ENCODE results near the gene DTX4.
A peak's percentile ranks its signal among the peaks of the same experiment; 100 is the strongest.

Gene DTX4

DNA sequence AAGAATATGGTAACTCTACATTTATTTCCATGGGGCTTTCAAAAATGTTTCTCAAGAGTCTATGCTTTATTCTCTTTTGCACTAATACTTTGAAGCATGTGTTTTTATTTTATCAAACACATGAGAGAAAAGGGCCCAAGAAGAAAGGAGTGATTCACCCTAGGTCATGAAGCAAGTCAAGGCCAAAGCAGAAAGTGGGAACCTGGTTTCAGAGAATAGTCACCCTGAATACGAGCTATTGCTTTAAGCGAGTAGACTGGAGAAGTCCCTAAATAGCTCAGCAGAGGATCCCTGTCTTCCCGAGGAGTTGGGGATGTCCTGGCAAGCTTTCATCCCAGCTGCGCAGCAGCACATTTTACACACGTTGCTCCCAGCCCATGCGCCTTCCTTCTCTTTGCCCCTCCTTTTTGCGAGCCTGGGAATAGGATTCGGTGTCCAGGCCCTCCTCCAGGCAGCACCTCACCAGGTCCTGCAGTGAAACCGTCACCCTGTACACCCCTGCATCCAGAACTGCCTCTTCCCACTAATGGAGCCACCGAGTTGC lies 21.7 kb downstream of the DTX4 start:
- DNase-seq: no peak

DNA sequence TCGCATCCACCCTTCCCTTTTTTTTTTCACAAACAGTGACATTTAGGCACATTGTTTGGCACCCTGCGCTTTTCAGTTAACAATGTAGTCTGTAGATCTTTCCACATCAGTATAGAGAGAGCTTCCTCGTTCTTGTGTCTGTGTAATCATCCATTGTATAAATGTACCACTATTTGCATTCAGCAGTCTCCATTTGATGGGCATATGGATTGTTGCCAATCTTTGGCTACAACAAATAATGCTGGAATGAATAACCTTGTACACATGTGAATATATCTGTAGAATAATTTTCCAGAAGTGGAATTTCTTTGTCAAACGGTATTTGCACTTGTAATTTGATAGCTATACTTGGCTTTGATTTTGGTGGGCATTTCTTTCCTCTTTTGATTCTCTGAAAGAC lies 23.7 kb downstream of the DTX4 start:
- peak; percentile 81 for DNase-seq

DNA sequence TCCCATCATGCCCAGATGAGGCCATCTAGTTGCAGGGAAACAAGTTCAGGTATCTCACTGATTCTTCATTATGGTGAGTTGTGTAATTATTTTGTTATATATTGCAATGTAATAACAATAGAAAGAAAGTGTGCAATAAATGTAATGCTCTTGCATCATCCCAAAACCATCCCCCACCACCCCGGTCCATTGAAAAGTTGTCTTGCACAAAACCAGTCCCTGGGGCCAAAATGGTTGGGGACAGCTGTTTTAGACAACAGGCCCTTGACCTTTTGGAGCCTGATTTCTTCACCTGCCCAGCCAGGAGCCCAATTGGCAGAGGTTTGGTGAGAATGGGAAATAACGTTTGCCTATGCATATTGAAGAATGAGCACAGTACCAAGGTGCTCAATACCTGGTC lies 24.8 kb downstream of the DTX4 start:
- DNase-seq: no peak

DNA sequence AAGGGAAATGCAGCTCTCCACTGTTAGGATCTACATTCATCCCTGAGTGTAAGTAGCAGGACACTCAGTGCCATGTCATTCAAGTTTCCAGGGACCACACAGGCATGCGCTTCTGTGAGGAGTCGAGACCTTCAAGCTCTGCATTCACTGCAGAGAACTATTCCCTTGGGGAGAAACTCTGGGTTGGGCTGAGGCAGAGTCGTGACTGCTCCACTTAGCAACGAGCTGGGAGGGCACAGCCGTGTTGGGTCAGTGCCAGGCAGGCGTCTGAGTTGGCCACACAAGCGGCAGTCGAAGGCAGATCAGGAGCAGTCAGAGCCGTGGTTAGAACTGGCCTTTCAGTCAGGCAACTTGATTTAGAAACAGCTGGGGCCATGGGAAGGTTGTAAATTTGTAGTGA lies 26.1 kb downstream of the DTX4 start:
- peak; percentile 28 for DNase-seq

DNA sequence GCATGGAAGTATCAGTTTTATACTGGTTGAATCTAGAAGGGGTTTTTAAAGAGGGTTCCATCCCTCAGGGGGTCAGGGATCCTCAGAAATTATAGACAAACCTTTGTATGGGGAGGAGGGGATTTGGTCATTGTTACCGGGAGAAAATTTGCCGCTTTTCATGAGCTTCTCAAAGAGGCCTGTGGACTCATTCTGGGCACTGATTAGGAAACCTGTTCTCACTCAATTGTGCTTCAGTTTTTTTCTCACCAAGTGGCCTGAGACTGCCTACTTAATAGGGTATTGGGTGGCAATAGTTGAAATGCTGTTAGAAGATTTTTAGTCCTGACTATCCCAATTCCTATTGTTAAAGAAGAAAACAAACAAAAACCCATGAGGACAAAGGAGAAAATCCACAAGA lies 26.8 kb downstream of the DTX4 start:
- DNase-seq: no peak

DNA sequence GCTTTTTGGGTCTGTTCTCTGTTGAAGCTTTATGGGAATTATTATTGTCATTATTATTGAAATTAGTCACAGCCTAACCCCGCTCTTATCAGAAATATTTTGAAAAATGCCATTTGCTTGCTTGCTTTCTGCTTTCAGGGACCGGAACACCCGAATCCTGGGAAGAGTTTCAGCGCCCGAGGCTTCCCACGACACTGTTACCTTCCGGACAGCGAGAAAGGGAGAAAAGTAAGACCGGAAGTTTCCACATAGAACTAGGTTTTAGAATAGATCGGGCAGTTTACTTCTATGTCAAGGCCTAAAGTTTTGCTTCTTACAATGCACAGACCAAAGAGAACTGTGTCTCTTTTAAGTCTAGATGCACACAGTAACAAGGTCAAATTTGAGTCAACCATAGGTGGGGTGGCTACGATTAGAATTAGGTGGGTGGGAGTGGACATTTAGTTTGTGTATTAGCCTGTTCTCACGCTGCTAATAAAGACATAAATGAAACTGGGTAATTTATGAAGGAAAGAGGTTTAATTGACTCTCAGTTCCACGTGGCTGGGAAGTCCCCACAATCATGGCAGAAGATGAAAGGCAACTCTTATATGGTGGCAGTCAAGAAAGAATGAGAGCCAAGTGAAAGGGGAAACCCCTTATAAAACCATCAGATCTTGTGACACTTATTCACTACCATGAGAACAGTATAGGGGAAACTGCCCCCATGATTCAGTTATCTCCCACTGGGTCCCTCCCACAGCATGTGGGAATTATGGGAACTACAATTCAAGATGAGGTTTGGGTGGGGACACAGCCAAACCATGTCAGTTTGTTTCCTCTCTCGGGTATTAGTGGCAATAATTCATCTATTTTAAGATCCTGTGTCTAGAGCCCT lies 27.9 kb downstream of the DTX4 start:
- DNase-seq: no peak

DNA sequence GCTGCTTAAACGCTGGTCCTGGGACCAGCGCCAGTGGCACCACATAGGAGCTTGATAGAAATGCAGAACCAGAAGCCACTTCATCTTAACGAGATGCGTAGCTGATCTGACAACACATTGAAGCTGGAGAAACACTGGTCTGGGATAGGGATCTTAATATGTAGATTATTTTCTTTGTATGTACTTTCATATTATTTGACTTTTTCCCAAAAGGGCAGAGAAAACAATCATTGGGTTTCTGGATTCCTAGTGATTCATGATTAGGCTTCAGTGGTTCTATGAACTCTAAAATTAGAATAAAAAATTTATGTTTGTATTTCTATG lies 28.5 kb downstream of the DTX4 start:
- no peak for DNase-seq

DNA sequence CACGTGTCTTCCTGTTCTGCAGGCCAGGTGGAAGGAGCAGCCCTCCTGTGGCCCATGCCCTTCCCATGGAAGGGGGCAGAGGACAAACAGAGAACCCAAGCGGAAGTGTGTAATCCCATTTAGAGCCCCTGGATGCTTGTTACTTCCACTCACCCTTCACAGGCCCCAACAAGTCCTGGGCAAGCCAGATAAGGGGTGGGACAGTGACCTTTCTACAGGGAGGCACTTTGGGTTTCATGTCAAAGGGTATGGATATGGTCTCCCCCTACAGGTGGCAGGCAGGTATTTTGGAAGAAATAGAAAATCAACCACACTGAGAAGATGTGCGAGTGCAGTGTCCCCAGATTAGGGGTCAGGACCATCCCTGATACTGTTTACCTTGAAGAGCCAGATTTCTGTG lies 29.4 kb downstream of the DTX4 start:
- DNase-seq: no peak

DNA sequence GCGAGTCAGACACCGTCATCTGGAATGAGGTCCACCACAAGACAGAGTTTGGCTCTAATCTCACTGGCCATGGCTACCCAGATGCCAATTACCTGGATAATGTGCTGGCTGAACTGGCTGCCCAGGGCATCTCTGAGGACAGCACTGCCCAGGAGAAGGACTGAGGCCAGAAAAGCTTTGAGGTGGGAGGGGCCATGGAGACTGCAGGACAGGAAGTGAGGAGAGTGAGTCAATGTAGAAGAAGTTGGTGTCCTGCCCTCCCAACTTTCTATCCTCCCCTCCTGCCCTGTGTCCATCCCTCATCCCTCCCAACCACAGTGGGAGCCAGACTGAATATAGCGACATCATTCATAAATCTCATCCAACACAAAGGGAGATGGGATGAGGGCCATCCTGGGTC lies 32.8 kb downstream of the DTX4 start:
- DNase-seq: no peak

DNA sequence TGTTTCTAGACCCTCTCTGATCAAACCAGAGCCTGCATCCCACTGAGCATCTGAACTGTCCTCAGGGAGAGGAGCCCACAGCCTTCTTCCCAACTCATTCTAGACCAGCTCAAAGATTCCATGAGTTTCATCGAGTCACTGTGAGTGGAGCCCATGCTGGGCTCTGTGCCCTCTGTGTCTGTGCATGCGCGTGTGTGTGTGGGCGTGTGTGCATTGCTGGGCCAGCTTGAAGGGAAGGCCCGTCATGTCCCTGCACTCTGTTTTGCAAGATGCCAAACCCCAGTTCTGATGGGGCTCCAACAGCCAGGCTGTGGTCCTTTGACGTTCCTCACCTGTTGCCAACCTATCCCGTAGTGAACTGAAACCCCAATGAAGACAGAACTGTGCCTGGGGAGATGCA lies 33.7 kb downstream of the DTX4 start:
- DNase-seq: no peak

DNA sequence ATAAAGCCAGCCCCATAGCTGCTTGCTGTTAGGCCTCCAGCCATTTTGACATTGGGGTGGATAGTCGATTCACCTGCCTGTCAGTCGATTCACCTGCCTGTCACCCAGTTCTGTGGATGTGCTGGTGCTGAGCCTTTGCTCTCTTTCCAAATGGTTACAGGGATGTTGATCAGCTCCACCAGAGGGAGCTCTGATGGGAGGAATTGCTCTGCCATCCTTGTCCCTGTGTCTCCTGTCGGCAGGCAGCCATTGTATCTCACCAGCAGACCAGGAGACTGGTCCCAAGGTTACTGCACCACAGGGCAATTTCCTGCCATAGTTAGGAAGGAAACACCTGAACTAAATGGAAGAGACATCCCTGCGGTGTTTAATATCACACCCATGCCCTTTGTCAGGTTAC lies 34.7 kb downstream of the DTX4 start:
- DNase-seq: peak; percentile 22

DNA sequence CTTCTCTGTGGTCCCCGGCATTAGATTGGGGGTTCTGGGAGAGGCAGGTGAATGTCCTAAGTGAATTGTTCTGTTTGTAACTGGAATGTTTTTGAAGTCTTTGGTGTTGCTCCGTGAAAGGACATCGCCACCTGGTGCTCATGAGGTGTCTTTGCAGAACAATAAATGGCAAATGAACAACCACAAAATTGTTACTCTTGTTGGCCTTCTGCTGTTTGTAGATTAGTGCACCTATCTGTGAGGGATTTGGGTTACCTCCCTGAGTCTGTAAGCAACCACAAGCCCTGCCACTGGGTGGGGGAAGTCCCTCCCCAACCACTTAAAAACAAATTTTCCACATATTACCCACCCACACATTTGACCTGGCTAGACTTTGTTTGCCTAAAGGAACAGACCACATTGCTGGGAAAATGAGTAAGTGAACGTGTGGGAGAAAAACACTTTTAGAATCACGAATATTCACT lies 36.1 kb downstream of the DTX4 start:
- DNase-seq: peak; percentile 33

DNA sequence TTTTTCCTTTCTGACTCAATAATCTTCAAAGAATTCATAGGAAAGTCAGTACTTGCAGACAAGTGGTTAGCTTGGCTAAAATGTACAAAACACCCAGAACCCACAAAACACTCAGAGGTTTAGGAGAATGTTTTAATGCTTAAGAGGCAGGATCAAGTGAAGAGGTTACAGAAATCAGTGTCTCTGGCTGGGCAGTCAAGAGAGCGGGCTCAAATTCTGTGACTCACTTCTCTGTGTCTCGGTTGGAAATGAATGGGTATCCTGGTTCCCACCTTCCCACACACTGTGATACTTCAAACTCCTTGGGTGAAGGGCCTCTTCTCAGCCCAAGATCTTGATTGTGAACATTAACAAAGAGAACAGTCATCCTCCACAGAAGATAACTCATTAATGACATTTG lies 37.0 kb downstream of the DTX4 start:
- no peak for DNase-seq

DNA sequence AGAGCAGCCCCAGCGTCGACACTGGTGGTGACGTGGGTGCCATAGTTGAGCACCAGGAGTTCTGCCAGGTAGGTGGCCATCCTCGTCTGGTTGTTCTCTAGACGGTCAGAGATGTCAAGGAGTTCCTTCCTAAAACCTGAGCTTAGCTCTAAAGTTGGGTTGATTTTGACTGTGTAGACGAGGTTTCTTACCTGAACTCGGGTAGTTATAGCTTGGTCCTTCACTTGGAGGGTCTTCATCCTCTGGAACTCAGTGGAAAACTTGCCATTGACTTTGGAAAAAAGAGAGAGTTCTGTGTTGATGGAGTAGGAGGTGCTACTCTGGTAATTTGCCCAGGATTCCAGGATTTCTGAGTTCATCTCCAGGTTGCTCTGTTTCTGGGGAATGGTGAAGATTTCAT lies 40.3 kb downstream of the DTX4 start:
- no peak for DNase-seq

DNA sequence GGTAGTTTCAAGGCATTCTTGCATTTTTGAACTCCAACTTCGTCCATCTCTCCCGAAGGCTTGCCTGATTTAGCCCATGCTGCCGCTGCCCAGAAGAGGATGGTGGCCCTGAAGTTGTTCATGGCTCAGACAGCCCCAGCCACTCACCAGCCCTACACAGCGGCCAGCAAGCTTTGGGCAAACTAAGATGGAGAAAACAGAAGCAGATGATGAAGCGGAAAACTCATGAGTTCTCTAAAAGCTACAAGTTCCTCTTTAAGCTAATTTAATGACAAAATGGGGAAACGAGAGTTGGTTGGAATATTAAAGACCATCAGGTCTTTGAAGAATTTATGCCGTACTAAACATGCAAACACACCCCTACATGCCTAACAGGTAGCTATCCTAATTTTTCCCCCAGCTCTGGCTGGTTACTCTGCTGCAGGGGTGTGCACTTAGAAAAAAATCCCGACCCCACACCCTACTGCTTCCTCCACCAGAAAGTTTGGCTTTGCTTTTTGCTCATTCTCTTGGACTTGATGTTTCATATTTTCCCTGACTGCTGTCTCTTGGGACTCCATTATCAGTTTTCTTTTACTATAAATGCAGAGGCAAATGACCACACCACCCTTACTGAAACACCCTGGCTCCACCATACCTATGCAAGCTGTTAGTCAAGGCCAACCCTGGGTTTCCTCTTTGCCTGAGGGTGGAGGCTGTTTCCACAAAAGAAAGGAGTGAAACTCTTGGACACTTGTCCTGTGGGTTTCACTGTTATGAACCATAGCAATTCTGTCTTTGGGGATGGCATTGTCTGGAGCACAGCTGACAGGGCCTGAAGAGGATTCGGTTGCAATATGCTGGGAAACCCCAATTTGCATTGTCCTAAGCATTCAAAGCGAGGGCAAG lies 41.1 kb downstream of the DTX4 start, which contains the start of gene MPEG1:
TSS of gene MPEG1 (minus strand) at position 184 of the 888 bp plus-strand sequence. CDS start at position 122, 62 bp downstream.
- no peak for DNase-seq

DNA sequence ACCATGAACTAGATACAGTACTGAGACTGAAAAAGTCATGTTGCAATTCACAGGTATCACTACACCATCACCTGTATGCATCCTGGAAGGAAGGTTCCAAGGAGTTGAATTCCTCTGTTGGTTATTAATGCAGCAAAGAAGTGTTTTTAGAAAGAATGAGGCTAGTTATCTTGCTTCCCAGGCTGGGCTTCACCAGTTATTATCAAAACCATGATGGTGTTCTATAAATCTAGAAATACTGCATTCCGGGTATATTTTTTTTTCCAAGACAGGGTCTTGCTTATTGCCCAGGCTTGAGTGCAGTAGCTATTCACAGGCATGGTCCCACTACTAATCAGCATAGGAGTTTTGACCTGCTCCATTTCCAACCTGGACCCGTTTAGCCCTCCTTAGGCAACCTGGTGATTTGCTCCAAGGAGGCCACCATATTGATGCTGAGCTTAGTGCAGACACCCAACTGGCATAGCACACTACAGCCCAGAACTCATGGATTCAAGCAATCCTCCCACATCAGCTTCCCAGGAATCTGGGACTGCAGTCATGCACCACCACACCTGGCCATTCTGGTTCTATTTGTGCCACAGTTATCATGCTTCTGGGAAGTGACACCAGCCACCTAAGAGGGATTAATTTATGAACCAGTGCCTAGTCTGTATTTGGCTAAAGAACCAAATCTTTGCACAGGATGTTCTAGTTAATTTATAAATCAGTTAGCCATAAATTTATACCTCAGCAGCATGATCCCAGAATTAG lies 42.4 kb downstream of the DTX4 start:
- DNase-seq: no peak

DNA sequence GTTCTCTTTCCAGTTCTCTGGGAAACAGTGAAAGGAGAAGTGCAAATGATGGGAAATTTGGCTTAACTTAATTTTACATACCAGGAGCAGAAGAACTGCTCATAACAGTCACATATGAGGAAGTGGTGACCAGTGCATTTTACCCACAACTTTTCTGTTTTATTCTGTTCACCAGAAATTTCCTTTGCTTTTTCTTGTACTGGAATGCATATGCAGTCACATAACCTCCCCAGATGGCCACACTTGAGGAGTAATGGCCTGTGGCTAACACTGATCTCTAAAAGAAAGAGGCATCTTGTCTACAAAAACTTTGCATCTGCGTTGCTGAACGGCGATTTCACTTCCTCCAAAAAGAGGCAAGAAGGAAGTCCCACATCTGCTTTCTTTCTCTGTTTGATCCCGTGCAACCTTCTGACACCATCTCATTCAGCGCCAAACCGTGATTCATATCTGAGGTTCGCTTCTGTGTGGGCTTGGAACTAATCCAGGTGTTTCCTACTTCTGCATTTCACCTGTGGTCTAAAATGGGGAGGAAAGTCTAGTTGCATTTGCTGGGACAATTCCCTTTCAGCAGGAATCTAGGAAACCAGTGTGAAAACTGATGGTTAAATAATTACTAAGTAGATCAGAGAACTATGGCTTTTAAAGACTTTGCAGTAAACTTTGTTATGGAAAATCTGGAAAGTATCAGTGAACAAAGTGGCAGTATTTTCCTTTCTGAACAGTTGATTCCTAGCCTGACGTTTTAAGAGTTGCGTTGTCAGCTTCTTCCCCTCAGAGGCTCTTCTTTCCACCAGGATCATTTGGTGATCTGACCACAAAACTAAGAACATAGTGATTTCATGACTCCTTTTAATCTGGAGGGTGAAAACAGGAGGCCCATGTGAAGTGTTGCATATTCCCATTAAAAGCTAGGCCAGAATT lies 45.0 kb downstream of the DTX4 start:
- no peak for DNase-seq

DNA sequence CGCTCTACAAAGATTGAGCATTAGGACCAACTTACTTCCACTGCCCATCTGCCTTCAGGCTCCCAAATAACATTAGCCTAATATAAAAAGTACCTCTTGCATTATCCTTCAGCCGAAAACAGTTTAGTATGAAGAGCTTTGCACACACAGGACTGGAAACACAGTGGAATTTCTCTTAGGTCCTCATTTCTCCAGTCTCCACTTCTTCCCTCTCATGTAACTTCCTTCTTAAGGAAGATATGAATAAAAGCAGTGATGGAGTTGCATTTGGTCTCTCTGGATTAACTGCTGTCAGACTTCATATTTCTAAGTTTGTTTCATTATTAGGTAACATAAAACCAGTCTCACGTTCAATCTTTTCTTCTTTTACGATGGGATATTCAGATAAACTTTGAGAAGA lies 46.4 kb downstream of the DTX4 start:
- no peak for DNase-seq

DNA sequence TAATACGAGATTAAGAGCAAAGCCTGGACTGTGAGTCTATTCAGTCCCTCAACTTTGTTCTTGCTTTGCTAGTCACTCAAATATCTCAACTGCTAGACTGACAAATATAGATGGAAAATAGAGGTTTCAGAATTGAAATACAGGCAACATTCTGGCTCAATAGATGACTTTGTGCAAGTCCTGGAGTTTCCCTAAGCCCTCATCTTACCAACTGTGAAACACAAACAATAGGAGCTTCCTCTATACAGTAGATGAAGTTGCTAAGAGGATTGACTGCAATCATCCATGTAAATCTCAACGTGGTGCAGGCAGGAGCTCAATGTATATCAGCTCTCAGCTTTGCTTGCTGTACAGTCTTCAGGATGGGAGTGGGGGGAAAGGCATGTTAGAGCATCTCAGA lies 47.0 kb downstream of the DTX4 start:
- no peak for DNase-seq

DNA sequence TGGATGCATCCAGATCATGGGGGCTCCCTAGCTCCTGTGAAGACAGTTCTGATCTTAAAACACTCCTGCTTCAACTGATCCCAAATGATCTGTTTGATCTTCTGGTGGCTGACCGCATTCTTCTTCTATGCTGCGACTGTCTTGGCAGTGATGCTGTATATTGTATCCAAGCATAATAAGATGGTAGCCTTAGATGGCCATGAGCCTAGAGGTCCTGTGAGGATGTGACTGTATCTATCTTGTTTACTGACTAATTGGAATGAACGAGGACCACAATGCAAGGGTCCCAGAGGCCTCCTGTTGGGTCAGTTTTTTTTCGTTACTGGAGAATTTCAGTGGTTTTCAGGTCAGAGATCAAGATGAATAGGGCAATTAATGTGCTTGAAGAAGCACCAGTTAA lies 47.9 kb downstream of the DTX4 start:
- DNase-seq: no peak

DNA sequence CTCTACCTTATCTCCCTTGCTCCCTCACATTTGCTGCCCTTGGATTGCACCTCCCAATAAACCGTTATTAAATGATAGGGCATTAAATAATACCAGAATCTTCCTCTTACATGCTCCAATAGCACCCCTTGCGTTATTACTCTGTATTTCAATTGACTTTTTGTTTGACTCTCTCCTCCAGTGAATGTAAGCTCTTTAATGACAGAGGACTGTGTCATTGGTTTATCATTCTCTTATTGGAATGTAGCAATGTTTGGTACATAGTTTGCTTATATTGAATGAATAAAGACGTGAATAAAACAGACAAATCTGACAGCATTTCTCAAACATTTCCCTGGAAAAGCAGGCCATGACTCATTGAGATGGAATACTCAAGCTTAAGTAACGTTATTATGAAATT lies 49.5 kb downstream of the DTX4 start:
- DNase-seq: no peak
